ENCODE data around the gene APOL3.
"Not testable (repeated sequence)": the region's sequence is repeated elsewhere in the genome, so short reads cannot be mapped to it uniquely, and the experiment has no call there.

APOL3 gene

DNA sequence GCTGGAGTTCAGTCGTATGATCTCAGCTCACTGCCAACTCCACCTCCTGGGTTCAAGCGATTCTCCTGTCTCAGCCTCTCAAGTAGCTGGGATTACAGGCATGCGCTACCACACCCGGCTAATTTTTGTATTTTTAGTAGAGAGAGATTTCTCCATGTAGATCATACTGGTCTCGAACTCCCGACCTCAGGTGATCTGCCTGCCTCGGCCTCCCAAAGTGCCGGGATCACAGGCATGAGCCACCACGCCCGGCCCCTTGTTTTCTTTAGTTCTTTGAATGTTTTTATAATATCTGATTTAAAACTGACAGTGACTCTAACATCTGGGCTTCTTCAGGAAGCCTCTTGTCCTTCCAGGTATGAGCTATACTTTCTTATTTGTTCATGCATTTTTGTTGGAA is 61.0 kb downstream of the APOL3 start:
- DNase-seq: not testable (repeated sequence)

GRCh38 chr22:36097880-36098279 is 62.7 kb downstream of the APOL3 start:
- no peak for DNase-seq

GRCh38 chr22:36090772-36091171 is 69.8 kb downstream of the APOL3 start:
- DNase-seq: not testable (repeated sequence)

Measured in suppressor macrophage treated with lipopolysaccharide for 4 hours (primary cell).